HG02623 (cell line): Measurements from ENCODE around the gene JAZF1.

Source experiments
- ATAC-seq: cut with Tn5 transposase; IDR thresholded peaks from one replicate; pipeline ENCODE4 v1.9.1; 2021; ENCODE audit warnings: moderate library complexity; ENCODE audit not compliant: unreplicated experiment

Gene JAZF1

GRCh38 chr7:28180364-28181147 is at the start of gene JAZF1:
Gene JAZF1 (minus strand): TSS chr7:28180795.
- no peak for ATAC-seq

GRCh38 chr7:28230261-28230660 is 49.7 kb upstream of the JAZF1 start:
- no peak for ATAC-seq

DNA sequence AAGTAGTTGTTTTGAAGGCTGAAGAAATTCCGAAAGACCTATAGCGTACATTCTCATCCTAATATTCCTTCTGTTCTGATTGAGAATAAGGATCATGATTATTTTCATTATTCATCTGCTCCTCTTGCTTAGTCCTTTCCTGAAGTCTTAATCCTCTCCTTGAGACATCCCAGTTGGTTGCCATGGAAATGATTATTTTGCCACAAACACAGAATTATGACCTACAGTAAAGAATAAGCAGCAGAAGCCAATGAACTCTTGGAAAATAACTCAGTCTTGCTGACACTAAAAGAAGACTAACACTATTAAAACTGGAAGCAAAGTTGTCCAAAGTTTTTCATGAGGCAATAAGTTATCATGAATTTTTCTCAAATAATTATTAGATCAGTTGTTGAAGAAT is 47.8 kb upstream of the JAZF1 start:
- no peak for ATAC-seq

GRCh38 chr7:28226003-28226402 is 45.4 kb upstream of the JAZF1 start:
- ATAC-seq = no peak

GRCh38 chr7:28225576-28225975 is 45.0 kb upstream of the JAZF1 start:
- ATAC-seq = no peak

DNA sequence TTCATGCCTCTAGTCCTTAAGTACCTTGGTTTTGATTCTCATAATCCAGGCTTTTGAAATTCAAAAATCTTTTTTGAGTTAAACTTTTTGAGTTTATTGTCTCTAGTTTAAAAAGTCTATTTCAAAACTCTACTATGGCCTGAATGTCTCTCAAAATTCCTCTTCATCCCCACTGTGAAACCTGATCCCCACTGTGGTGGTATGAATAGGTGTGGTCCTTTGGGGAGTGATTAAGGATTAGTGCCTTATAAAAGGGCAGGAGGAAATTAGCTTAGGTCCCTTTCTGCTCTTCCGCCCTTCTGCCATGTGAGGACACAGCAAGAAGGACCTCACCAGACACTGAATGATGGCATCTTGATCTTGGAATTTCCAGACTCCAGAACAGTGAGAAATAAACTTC is 44.1 kb upstream of the JAZF1 start:
- ATAC-seq = no peak

GRCh38 chr7:28224172-28224571 is 43.6 kb upstream of the JAZF1 start:
- ATAC-seq = no peak

DNA sequence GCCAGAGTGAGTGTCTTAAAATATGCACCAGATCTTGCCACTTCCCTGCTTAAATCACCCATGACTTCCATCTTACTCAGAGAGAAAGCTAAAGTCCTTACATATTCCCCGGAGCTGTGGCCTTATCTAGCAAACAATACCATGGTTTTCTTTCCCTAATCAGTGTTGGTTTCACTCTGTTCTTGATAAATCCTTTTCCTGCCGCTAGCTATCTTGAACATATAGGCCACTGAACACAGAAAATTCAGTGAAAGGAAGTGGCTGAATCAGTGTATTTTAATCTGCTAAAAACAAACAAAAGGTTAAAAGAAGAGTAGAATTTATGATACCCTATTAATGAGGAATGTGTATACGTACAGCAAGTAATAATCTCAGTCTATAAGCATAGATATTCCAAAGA is 42.0 kb upstream of the JAZF1 start:
- ATAC-seq = no peak

DNA sequence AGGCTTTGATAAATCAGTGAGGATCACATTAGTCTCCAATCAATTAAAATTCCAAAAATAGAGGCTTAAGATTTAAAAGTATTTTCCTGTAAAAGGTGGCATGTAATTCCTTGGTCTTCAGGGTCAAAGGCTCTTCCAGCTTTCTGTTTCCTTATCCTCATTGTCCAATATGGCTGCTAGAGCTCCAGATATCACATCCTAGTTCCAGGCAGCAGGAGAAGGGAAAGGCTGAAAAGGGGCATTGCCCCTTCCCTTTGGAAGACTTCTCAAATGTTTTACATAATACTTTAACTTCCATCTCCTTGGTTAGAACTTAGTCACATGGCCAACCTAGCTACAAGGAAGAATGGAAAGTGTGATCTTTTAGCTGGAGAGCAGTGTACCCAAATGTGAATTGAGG is 39.2 kb upstream of the JAZF1 start:
- no peak for ATAC-seq

- no peak for ATAC-seq
Measured at GRCh38 chr7:28217143-28217542, 36.5 kb upstream of the JAZF1 start.

GRCh38 chr7:28211006-28211405 is 30.4 kb upstream of the JAZF1 start:
- no peak for ATAC-seq

DNA sequence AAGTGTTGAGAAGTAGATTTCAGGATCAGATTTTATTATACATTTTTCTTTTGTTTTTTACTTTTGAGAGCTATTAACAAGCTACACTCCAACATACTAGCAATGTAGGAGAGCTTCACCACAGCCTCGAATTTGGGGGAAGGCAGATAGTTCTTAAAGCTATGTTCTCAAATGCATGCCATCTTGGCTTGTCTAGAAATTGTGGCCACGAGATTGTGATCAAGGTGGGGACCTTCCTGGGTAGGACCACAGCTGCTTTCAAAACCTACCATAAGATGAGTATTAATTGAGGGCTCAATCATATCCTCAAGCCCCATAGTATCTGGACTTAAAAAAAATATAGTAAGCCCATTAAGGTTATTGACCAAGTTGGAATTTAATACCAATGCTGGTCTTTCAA is 27.9 kb upstream of the JAZF1 start:
- ATAC-seq = no peak

GRCh38 chr7:28207486-28208158 is 27.0 kb upstream of the JAZF1 start:
- no peak for ATAC-seq

GRCh38 chr7:28205506-28205905 is 24.9 kb upstream of the JAZF1 start:
- ATAC-seq = no peak

DNA sequence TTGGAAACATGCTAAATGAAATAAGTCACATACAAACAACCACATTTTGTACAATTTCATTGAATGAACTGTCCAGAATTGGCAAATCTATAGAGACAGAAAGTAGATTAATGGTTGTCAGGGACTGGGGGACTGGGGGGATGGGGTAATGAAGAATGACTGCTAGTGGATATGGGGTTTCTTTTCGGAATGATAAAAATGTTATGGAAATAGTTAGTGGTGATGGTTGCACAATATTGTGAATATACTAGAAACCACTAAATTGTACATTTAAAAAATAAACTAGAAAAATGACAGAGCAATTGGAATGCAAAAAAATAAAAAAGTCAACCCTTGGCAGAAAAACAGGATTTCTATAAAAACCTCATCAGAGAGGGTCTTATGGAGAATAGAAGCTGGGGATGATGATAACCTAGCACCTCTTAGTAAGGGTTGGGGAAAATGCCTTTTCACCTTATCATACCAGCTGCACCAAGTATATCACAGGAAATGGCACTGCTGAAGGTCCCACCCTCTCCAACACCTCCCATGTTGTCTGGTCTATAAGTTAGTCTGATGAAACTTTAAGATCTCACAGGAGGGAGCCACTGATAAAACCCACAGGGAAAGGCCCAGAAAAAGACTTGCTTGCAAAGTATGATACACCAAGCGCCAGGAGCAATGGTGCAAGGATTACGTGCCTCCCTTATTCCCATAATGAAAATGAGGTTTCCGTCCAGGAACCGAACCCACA is 23.1 kb upstream of the JAZF1 start:
- no peak for ATAC-seq

GRCh38 chr7:28202222-28202621 is 21.6 kb upstream of the JAZF1 start:
- no peak for ATAC-seq

DNA sequence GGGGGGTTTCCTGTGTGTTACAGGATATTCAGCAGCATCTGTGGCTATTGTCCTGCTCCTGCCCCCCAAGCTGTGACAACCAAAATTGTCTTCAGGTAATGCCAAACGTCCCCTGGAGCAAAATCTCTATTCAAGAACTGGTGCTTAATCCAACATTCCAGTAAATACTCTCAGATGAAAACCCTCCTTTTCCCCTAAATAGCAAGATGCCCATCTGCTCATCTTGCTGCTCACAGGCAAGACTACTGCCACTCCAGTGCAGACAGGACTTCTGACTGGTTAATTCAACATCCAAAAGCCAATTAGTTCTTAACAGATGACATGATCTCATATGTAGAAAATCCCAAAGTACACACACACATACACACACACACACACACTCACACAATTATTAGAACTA is 20.5 kb upstream of the JAZF1 start:
- ATAC-seq = no peak

DNA sequence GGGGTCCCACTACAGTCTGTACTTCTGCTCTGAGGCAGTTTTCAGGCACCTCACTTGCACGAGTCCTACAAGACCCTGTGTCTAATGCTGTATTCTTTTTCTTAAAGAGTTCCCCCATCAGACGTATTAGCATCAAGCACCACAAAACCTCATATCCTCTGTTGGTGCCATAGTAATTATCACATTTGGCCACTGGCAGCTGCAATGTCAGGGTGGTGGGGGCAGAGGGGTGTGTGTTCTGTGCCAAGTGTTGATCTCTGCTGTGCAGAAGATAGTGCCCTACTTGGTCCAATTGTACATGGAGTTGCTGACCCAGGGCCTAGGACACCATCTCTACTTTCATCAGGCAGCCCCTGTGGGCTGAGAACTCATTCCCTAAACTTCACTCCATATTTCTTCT is 20.0 kb upstream of the JAZF1 start:
- no peak for ATAC-seq

- no peak for ATAC-seq
Measured at GRCh38 chr7:28199021-28199510, 18.5 kb upstream of the JAZF1 start.

GRCh38 chr7:28195910-28196620 is 15.5 kb upstream of the JAZF1 start:
- ATAC-seq = no peak
